ENCODE measurements around the gene C1QTNF5. TPM values are rescaled to one million over a fixed set of nuclear protein-coding genes. Genes with fewer than 3 reads are reported as not detected.

The C1QTNF5 gene
- total RNA-seq, 1 experiment from 2014 or later: not detected

- no peak for TF ChIP-seq CTCF (IDR thresholded peaks at IDR 0.05; ENCODE audit: unreplicated experiment)
- DNase-seq (ENCODE audit: unreplicated experiment): no peak
- H3K9me3 Mint-ChIP-seq (ENCODE audit: unreplicated experiment): no peaks in the 10 kb centered on the region
- ChIA-PET CTCF (interaction anchor here (0.6 to 5.9 kb wide), 18 partner anchors 9 to 772 kb away, joined by 3 to 49 read pairs (median 5); partner anchors contain the start of genes CBL, HMBS and MFRP), POLR2A (interaction anchor here (0.6 to 1.6 kb wide), 5 partner anchors 11 to 243 kb away, joined by 3 to 6 read pairs (median 3); no protein-coding TSS in a partner anchor)
- no TSS peak for BruUV-seq (replicated peaks)
- peak overlapping the region; percentile 42 for H3K4me3 Mint-ChIP-seq (ENCODE audit: unreplicated experiment)
- peaks cover 11% of the 10 kb centered on the region for H3K27me3 Mint-ChIP-seq (ENCODE audit: insufficient read depth, unreplicated experiment)
- peaks cover 8% of the 10 kb centered on the region for H3K36me3 Mint-ChIP-seq (ENCODE audit: insufficient read depth, unreplicated experiment)
- intact Hi-C loops (cut with micrococcal nuclease): no loop called here
- peaks cover 31% of the 10 kb centered on the region for H3K4me1 Mint-ChIP-seq (ENCODE audit: insufficient read depth, unreplicated experiment)
- no peak overlapping the region for H3K27ac Mint-ChIP-seq (ENCODE audit: low read depth, unreplicated experiment)
These were observed 3.8 kb downstream of the C1QTNF5 start for GRCh38 chr11:119336744-119337469.

- Mint-ChIP-seq H3K27me3 (ENCODE audit: insufficient read depth, unreplicated experiment) (peaks cover 5% of the 10 kb centered on the region), H3K27ac (ENCODE audit: low read depth, unreplicated experiment) (no peak overlapping the region), H3K9me3 (ENCODE audit: unreplicated experiment) (no peaks in the 10 kb centered on the region), H3K4me1 (ENCODE audit: insufficient read depth, unreplicated experiment) (peaks cover 31% of the 10 kb centered on the region), H3K4me3 (ENCODE audit: unreplicated experiment) (peak overlapping the region; percentile 86), H3K36me3 (ENCODE audit: insufficient read depth, unreplicated experiment) (peaks cover 8% of the 10 kb centered on the region)
- no peak for TF ChIP-seq CTCF (IDR thresholded peaks at IDR 0.05; ENCODE audit: unreplicated experiment)
- intact Hi-C loops (cut with micrococcal nuclease): no loop called here
- ChIA-PET POLR2A (interaction anchor here (0.7 to 0.9 kb wide), 2 partner anchors 20 to 46 kb away, joined by 3 read pairs; no protein-coding TSS in a partner anchor), CTCF (interaction anchor here (0.6 to 5.9 kb wide), 9 partner anchors 9 to 647 kb away, joined by 3 to 49 read pairs (median 3); no protein-coding TSS in a partner anchor)
- BruUV-seq (replicated peaks): no TSS peak
- DNase-seq (ENCODE audit: unreplicated experiment): peak; percentile 42
These were observed 4.8 kb downstream of the C1QTNF5 start for GRCh38 chr11:119335655-119336543.

GRCh38 chr11:119335091-119335654 lies 5.5 kb downstream of the C1QTNF5 start:
- intact Hi-C loops (cut with micrococcal nuclease): no loop called here
- Mint-ChIP-seq H3K9me3 (ENCODE audit: unreplicated experiment) (no peaks in the 10 kb centered on the region), H3K27me3 (ENCODE audit: insufficient read depth, unreplicated experiment) (peaks cover 8% of the 10 kb centered on the region), H3K36me3 (ENCODE audit: insufficient read depth, unreplicated experiment) (peaks cover 8% of the 10 kb centered on the region), H3K4me1 (ENCODE audit: insufficient read depth, unreplicated experiment) (peaks cover 31% of the 10 kb centered on the region), H3K27ac (ENCODE audit: low read depth, unreplicated experiment) (peak overlapping the region; percentile 89), H3K4me3 (ENCODE audit: unreplicated experiment) (peak overlapping the region; percentile 86)
- CTCF ChIA-PET: interaction anchor here (0.5 to 5.9 kb wide), 6 partner anchors 8 to 40 kb away, joined by 3 to 49 read pairs (median 4); no protein-coding TSS in a partner anchor
- POLR2A ChIA-PET: interaction anchor here (0.9 to 1.9 kb wide), 5 partner anchors 17 to 233 kb away, joined by 3 to 11 read pairs (median 3); no protein-coding TSS in a partner anchor
- DNase-seq (ENCODE audit: unreplicated experiment): no peak
- TF ChIP-seq CTCF (IDR thresholded peaks at IDR 0.05; ENCODE audit: unreplicated experiment): no peak
- BruUV-seq (replicated peaks): no TSS peak

All from MCF 10A (cell line).